Fibroblast of peridontal ligament (primary cell): ENCODE measurements around the gene GSTO1.
A peak's percentile ranks its signal among the peaks of the same experiment; 100 is the strongest.
"Not testable (repeated sequence)": the region's sequence is repeated elsewhere in the genome, so short reads cannot be mapped to it uniquely, and the experiment has no call there.

Experiments used
- DNase-seq: peaks from one replicate; pipeline ENCODE4 v3.0.0-alpha.2; 2010; ENCODE audit errors: extremely low read depth

GSTO1 gene

DNA sequence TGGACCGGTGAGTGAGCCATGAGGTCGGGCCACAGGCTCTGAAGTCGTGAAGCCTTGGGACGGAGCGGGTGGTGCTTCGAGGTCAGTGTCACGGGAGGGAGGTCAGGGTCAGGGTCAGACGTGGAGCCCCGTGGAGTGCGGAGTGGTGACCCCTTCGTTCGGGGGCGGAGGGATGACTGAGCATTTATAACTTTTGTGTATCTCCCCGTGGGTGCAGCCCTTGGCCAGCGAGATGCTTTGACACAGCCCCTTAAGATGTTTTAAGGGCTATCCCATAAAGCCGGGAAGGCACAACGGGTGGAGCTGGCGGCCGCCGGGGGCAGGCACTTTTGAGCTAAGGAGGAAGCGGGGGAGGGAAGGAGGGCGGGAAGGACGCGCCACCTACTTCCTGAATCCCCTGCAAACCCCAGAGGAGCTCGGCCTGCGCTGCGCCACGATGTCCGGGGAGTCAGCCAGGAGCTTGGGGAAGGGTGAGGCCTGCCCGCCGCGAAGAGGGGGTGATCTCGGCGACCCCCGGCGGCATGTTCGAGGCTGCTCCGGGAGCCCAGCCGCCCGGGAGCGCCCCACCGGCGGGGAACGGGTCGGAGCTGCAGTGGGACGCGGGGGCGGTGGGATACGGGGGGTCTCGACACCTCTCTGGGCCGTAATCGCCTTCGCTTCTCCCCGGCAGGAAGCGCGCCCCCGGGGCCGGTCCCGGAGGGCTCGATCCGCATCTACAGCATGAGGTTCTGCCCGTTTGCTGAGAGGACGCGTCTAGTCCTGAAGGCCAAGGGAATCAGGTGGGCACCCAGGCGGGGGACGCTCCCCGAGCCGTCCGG lies at the start of gene GSTO1:
GSTO1 (plus strand) TSS at position 400 of the 818 bp plus-strand sequence; CDS start at position 437, 37 bp downstream.
- DNase-seq = peak; percentile 60

DNA sequence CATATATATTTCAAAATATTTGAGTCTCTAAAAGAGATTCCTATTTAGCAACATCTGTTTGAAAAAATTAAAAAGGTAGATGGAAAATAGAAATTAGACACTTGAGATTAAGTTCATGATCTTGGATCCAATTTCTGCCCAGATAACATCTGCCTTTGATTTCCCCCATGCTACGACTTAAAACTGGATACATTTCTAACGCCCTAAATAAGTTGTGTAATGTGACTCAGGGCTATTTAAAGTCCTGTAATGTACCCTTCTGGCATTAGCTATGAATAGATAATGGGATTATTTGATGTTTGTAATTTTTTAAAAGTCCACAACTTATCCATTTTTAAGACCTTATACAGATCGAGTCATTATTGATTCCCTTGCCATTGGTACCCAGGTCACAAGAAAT lies 46.0 kb upstream of the GSTO1 start:
- DNase-seq = peak; percentile 10

DNA sequence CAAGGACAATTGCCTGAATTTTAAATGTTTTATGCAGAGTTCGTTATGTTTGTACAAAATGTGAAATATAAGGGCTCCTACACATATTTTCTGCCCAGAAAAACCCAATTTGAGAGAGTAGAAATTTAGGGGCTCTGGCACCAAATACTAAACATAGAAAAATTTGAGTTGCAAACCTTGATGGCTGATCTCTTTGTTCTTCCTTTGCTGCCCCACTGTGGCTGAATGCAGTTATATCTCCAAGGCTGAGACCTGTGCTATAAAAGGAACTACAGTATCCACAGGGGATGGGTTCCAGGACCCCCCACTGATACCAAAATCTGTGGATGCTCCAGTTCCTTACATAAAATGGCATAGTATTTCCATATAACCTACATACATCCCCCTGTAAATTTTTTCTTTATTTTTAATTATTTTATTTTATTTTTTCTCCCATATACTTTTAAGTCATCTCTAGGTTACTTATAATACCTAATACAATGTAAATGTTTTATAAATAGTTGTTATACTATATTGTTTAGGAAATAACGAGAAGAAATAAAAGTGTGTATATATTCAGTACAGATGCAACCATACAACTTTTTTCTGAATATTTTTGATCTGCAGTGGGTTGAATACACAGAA lies 45.0 kb upstream of the GSTO1 start:
- peak; percentile 58 for DNase-seq

DNA sequence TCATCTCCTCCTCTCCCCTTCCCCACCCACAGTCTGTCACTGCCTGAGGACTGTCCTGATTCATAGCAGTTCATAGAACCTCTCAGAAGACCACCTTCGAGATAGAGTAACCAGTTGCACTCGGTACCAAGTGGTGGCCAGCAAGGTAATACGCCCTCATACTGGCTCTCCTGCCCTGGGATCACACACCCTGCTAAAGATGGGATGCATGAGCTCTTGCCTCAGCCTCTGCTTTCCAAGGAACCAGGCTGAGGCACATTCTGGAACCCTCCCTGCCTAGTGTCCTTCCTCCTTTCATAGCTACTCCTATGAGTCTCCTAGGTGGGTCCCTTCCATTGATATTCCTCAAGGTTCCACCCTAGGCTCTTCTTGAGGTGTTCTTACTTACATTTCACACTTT lies 38.1 kb upstream of the GSTO1 start:
- DNase-seq = no peak

DNA sequence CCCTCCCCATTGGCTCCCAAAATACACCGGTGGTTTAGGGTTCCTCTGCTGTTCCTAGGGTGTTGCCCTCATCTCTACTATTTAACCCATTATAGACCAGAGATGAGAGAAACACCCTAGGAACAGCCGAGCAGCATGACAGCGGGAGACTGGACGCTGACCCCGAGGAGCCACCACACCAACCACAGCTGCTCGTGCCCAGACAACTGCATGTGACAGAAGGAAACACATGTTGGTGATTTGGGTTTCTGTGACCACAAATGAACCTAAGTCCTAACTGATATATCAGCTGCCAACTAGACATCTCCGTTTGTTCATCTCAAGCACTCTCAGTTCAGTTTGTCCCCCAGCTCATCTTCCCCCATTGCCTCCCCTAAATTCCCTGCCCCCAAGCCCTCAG lies 35.9 kb upstream of the GSTO1 start:
- no peak for DNase-seq

DNA sequence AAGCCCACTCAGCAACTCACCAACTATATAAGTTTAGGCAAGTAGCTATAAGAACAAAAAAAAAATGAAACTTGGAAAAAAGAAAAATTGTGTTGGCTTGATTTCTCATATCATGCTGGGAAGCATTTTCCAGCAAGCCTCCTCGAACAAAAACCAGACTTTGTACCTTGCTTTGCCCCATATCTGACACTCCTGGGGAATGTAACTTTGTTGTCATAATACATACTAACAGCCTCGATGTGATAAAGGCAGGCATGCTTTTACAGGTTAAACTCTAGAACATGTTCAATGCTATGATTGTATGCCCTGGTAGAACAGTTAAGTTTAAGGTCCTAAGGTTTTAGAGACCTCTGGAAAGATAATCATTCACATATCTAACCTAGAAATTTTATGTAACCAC lies 34.2 kb upstream of the GSTO1 start:
- no peak for DNase-seq

- DNase-seq = no peak
These were observed 31.4 kb upstream of the GSTO1 start for GRCh38 chr10:104223304-104223703.

GRCh38 chr10:104230490-104230889 lies 24.2 kb upstream of the GSTO1 start:
- DNase-seq = no peak

- peak; percentile 92 for DNase-seq
These were observed 22.7 kb upstream of the GSTO1 start, which contains the start of gene CFAP43 for GRCh38 chr10:104231784-104232612. CFAP43 (minus strand) TSS chr10:104232364; CDS start chr10:104232246, 118 bp downstream.

GRCh38 chr10:104232613-104233102 lies 22.0 kb upstream of the GSTO1 start:
- DNase-seq = no peak

DNA sequence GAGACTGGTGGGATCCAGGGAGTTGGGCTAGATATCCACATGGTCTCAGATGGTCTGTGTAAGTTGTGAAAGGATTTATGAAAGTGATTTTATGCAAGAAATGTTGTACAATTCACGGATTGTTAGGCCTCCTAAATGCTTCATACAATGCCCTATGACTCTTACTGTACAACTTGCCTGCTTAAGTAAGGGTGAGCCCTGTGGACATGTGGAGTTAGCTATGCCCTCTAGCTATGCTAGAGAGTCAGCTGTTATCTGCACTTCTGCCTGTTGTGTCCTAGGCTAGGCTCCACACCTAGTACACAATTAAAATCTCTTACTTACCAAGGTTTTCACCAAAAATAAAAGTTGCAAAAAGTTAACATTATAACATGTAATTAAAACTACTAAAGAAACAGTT lies 20.9 kb upstream of the GSTO1 start:
- no peak for DNase-seq

DNA sequence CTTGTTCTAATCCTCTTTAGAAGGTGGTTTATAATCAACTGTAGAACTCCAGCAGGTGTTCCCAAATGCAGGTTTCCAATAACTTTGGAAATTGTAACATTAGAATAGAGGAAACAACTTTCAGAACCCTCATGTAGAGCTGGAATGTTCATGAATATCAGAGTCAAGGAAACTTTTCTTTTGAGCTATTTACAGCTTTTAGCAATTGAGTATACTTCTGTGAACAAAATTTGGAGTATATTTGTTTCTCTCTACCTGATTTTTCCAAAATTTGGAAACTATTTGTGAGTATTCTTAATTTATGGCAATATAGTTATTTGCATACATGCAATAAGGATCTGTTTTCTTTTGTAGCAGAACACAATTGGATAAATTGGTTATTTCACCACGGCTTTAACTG lies 19.8 kb upstream of the GSTO1 start:
- no peak for DNase-seq

DNA sequence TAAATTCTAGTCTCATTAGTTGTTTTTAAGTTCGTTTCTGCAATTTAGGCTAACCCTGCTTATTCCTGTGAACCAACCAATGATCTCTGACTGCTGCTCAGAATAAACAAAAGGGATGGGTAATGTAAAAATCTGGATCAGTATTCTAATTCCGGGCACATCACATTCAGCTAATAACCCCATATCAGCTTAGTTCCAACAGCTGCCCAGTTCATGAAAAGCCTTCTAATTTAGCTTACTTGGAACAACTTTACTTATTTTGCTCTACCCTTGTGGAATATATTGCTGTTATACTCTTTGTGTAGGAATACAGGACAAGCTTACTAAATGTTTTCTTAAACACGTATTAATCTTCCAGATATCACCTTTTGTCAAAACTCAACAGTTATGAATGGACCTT lies 18.9 kb upstream of the GSTO1 start:
- DNase-seq = no peak

DNA sequence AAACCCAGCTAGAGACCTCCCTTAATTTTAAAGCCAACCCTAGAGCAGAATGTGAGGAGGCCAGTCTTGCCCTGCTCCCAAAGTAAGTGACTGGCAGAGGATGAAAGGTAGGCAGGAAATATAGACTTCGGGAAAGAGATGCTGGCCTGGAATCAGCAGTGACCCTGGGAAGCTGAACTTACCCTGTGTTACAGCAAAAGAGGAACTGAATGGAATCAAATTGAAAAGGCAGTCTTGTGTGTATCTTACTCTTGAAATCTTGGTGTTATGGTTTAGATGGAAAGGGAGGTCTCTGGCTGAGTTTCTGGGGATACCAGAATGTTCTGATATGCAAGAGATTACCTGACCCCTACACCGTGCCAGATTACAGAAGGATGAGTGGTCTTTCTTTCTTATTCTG lies 14.6 kb upstream of the GSTO1 start:
- no peak for DNase-seq

GRCh38 chr10:104242545-104242944 lies 12.1 kb upstream of the GSTO1 start:
- DNase-seq = no peak

GRCh38 chr10:104243009-104243408 lies 11.7 kb upstream of the GSTO1 start:
- DNase-seq = not testable (repeated sequence)

- DNase-seq = no peak
These were observed 11.2 kb upstream of the GSTO1 start for GRCh38 chr10:104243512-104243911.

DNA sequence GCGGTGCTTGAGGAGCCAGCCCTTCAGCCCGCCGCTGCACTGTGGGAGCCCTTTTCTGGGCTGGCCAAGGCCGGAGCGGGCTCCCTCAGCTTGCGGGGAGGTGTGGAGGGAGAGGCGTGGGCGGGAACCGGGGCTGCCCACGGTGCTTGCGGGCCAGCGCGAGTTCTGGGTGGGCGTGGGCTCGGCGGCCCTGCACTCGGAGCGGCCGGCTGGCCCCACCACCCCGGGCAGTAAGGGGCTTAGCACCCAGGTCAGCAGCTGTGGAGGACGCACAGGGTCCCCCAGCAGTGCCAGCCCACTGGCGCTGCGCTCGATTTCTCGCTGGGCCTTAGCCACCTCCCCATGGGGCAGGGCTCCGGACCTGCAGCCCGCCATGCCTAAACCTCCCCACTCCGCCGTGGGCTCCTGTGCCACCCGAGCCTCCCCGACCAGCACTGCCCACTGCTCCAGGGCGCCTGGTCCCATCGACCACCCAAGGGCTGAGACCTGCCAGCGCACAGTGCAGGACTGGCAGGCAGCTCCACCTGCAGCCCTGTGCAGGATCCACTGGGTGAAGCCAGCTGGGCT lies 9.5 kb upstream of the GSTO1 start:
- DNase-seq = no peak

DNA sequence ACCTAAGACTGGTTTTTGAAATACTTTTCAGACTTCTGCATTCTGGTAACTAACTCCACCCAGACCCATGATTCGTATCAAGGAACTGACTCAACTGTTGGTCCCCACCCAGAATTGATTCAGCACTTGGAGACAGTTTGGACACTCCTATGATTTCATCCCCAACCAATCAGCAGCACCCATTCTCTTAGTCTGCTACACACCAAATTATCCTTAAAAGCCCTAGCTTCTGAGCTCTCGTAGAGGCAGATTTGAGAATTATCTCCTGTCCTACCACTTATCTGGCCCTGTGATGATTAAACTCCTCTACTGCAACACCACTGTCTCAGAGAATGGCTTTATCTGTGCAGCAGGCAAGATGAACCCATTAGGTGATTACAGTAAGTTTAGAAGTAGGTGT lies 7.7 kb upstream of the GSTO1 start:
- peak; percentile 88 for DNase-seq

DNA sequence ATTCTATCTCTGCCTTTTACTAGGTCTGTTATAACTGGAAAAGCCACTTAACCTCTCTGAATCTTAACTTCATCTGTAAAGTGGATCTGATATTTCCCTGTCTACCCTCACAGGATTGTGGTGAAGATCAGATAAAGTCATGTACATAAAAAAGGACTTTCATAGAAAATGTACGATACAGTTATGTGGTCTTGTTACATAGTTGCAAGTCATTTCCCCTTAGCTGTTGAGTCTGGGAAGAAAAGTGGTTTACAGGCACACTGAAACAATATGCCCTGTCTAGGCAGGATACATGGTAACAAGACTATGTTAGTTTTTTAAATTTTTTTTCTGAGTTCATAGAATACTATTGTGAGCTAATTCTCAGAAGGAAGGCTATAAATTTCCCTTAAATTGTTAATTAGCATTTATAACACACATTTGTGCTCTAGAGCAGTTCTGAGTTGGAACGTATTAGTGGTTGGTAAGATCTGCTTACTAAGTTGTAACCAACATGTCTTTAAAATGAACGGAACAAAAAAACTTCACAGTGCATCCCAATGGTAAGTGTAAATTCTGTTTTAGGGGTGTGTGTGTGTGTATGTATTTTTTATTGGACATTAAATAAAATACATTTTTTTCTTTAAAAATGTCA lies 7.1 kb upstream of the GSTO1 start:
- DNase-seq = no peak

DNA sequence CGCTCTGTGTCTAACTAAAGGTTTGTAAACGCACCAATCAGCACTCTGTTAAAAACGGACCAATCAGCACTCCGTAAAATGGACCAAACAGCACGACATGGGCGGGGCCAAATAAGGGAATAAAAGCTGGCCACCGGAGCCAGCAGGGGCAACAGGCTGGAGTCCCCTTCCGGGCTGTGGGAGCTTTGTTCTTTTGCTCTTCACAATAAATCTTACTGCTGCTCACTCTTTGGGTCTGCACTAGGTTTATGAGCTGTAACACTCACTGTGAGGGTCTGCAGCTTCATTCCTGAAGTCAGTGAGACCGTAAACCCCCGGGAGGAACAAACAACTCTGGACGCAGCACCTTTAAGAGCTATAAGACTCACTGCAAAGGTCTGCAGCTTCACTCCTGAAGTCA lies 5.8 kb upstream of the GSTO1 start:
- not testable (repeated sequence) for DNase-seq
